ENCODE measurements around the gene SREK1IP1. TPM values are rescaled to one million over a fixed set of nuclear protein-coding genes. Genes with fewer than 3 reads are reported as not detected.

The SREK1IP1 gene
- total RNA-seq, 1 donor from 2014 or later, result 37.9 TPM

DNA sequence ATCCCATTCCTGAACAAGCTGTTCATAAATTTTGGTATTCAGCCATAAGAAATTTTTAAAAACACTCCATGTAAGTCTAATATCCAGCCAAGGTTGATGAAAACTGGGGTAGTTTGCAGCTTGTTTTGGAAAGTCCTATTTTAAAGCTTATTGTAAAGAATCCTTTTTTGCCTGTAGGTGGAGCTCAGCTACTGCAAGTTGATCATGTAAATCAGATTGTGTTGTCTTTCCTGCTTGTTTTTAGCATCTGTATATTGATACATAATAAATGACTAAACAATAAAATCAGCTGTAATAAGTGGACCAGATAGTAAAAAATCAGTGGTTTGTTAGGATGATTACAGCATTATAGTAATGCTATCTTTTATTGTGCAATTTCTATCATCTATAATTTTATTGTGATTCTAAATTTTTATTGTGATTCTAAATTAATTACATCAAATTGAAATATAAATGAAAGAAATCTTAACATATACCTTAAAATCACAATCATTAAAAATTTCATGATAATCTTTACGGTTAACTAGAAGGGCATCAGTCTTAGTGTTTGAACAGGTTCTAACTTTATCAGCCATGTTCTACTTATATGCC is 42.7 kb upstream of the SREK1IP1 start:
- H3K4me3 ChIP-seq, result no peak overlapping the region
- Mint-ChIP-seq H3K27ac (no peak overlapping the region), H3K4me1 (no peaks in the 10 kb centered on the region), H3K4me3 (no peak overlapping the region), H3K9me3 (no peaks in the 10 kb centered on the region), H3K27me3 (ENCODE audit: insufficient read depth, low read depth) (no peaks in the 10 kb centered on the region), H3K36me3 (peaks cover 2% of the 10 kb centered on the region)
- no peak overlapping the region for H3K27ac ChIP-seq
- no peak overlapping the region for H3K9ac ChIP-seq
- no peaks in the 10 kb centered on the region for H3F3A ChIP-seq (ENCODE audit: low read depth)
- H3K79me2 ChIP-seq (ENCODE audit: low read depth), result no peaks in the 10 kb centered on the region
- no peaks in the 10 kb centered on the region for H4K20me1 ChIP-seq (ENCODE audit: low read depth)
- no peaks in the 10 kb centered on the region for H3K4me1 ChIP-seq
- H3K36me3 ChIP-seq, result no peaks in the 10 kb centered on the region
- TF ChIP-seq EZH2phosphoT487 (IDR thresholded peaks at IDR 0.05), result no peak
- TF ChIP-seq, protein P1, sequence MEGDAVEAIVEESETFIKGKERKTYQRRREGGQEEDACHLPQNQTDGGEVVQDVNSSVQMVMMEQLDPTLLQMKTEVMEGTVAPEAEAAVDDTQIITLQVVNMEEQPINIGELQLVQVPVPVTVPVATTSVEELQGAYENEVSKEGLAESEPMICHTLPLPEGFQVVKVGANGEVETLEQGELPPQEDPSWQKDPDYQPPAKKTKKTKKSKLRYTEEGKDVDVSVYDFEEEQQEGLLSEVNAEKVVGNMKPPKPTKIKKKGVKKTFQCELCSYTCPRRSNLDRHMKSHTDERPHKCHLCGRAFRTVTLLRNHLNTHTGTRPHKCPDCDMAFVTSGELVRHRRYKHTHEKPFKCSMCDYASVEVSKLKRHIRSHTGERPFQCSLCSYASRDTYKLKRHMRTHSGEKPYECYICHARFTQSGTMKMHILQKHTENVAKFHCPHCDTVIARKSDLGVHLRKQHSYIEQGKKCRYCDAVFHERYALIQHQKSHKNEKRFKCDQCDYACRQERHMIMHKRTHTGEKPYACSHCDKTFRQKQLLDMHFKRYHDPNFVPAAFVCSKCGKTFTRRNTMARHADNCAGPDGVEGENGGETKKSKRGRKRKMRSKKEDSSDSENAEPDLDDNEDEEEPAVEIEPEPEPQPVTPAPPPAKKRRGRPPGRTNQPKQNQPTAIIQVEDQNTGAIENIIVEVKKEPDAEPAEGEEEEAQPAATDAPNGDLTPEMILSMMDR (IDR thresholded peaks at IDR 0.05), result peak; percentile 89
- H3K27me3 ChIP-seq, result no peaks in the 10 kb centered on the region
- no peaks in the 10 kb centered on the region for H3K9me3 ChIP-seq (ENCODE audit: low read depth)
- no peak overlapping the region for H2AFZ ChIP-seq (replicated peaks)
- peak; percentile 60 for DNase-seq (ENCODE audit: low spot score)
- no peak overlapping the region for H3K4me2 ChIP-seq

DNA sequence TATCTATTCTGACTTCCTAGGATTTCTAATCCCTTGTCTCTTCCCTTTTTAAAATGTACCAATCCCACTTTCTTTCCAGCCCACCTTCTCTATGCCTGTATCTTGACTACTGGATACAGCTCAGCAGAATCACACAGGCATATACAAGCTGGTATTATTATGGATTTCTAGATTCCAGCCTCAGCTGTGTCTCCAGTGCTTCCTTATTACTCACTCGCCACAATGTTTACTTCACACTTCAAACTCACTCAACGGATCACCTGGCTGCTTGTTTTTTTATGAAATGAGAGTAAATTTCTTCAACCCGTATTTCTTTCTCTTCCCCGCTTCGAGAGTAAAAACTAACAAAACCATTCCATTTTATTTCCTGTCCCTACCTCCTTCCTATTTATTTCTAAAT is 39.0 kb upstream of the SREK1IP1 start:
- Histone ChIP-seq H2AFZ (replicated peaks) (no peak overlapping the region), H3K4me1 (no peaks in the 10 kb centered on the region), H3K4me2 (no peak overlapping the region), H3K9ac (no peak overlapping the region), H3K27me3 (no peaks in the 10 kb centered on the region), H4K20me1 (ENCODE audit: low read depth) (no peaks in the 10 kb centered on the region), H3F3A (ENCODE audit: low read depth) (no peaks in the 10 kb centered on the region), H3K36me3 (peaks cover 4% of the 10 kb centered on the region), H3K27ac (no peak overlapping the region), H3K9me3 (ENCODE audit: low read depth) (no peaks in the 10 kb centered on the region), H3K79me2 (ENCODE audit: low read depth) (no peaks in the 10 kb centered on the region), H3K4me3 (no peak overlapping the region)
- peaks cover 2% of the 10 kb centered on the region for H3K36me3 Mint-ChIP-seq
- H3K4me1 Mint-ChIP-seq, result no peaks in the 10 kb centered on the region
- no peak for DNase-seq (ENCODE audit: low spot score)
- H3K27ac Mint-ChIP-seq, result no peak overlapping the region
- TF ChIP-seq, protein P1 (IDR thresholded peaks at IDR 0.05), result no peak
- TF ChIP-seq EZH2 (IDR thresholded peaks at IDR 0.05) (no peak), EZH2phosphoT487 (IDR thresholded peaks at IDR 0.05) (no peak)
- no peak overlapping the region for H3K4me3 Mint-ChIP-seq
- no peaks in the 10 kb centered on the region for H3K9me3 Mint-ChIP-seq
- H3K27me3 Mint-ChIP-seq (ENCODE audit: insufficient read depth, low read depth), result no peaks in the 10 kb centered on the region

DNA sequence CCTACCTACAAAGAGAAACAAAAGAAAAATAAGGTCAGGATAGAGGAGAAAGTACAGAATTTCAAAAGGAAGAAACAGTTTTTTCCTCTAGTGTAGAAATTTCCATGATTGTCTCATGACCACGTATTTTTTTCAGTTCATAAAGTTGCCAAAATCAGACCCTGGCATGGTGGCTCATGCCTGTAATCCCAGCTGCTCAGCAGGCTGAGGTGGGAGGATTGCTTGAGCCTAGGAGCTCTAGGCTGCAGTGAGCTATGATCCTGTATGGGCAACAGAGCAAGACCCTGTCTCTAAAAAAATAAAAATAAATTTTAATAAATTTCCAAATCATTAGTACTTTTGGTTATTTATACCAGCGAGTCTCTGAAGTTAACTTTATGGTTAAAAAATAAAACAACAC is 38.0 kb upstream of the SREK1IP1 start:
- Histone ChIP-seq H3K27ac (no peak overlapping the region), H3K36me3 (peaks cover 4% of the 10 kb centered on the region)
- H3K27ac Mint-ChIP-seq, result no peak overlapping the region

More for the DNA sequence above, 38.0 kb upstream of the SREK1IP1 start:
- no peak overlapping the region for H2AFZ ChIP-seq (replicated peaks)
- no peaks in the 10 kb centered on the region for H3K27me3 Mint-ChIP-seq (ENCODE audit: insufficient read depth, low read depth)
- no peaks in the 10 kb centered on the region for H3K9me3 Mint-ChIP-seq
- H3K9ac ChIP-seq, result no peak overlapping the region
- no peaks in the 10 kb centered on the region for H3K27me3 ChIP-seq
- no peak overlapping the region for H3K4me3 ChIP-seq
- H4K20me1 ChIP-seq (ENCODE audit: low read depth), result no peaks in the 10 kb centered on the region
- no peaks in the 10 kb centered on the region for H3K4me1 Mint-ChIP-seq
- TF ChIP-seq, protein P1 (IDR thresholded peaks at IDR 0.05), result no peak
- TF ChIP-seq EZH2 (IDR thresholded peaks at IDR 0.05), result no peak
- TF ChIP-seq EZH2phosphoT487 (IDR thresholded peaks at IDR 0.05), result no peak
- DNase-seq (ENCODE audit: low spot score), result no peak
- no peaks in the 10 kb centered on the region for H3K9me3 ChIP-seq (ENCODE audit: low read depth)
- peaks cover 2% of the 10 kb centered on the region for H3K36me3 Mint-ChIP-seq
- H3F3A ChIP-seq (ENCODE audit: low read depth), result no peaks in the 10 kb centered on the region
- no peak overlapping the region for H3K4me3 Mint-ChIP-seq
- no peak overlapping the region for H3K4me2 ChIP-seq
- no peaks in the 10 kb centered on the region for H3K79me2 ChIP-seq (ENCODE audit: low read depth)
- H3K4me1 ChIP-seq, result no peaks in the 10 kb centered on the region
